Measurements from ENCODE around the gene KRTAP10-7.

The KRTAP10-7 gene

GRCh38 chr21:44574457-44575306, 25.7 kb upstream of the KRTAP10-7 start:
- no peak overlapping the region for H3K4me3 ChIP-seq (replicated peaks; ENCODE audit: low read depth, low read length)
- H3K27me3 ChIP-seq (replicated peaks; ENCODE audit: control insufficient read depth, insufficient read depth, low read length) = no peaks in the 10 kb centered on the region
- DNase-seq (ENCODE audit: extremely low read depth, insufficient read length) = no peak
- TF ChIP-seq CTCF (IDR thresholded peaks at IDR 0.05; ENCODE audit: insufficient read depth, low read length, poor library complexity, severe bottlenecking) = no peak
- H3K36me3 ChIP-seq (ENCODE audit: control insufficient read depth, insufficient read depth, low read length) = no peaks in the 10 kb centered on the region

- Histone ChIP-seq H3K36me3 (ENCODE audit: control insufficient read depth, insufficient read depth, low read length) (no peaks in the 10 kb centered on the region), H3K4me3 (replicated peaks; ENCODE audit: low read depth, low read length) (no peak overlapping the region), H3K27me3 (replicated peaks; ENCODE audit: control insufficient read depth, insufficient read depth, low read length) (no peaks in the 10 kb centered on the region)
- DNase-seq (ENCODE audit: extremely low read depth, insufficient read length) = no peak
- TF ChIP-seq CTCF (IDR thresholded peaks at IDR 0.05; ENCODE audit: insufficient read depth, low read length, poor library complexity, severe bottlenecking) = no peak
Observed at GRCh38 chr21:44575307-44576024, 24.9 kb upstream of the KRTAP10-7 start.

GRCh38 chr21:44576025-44576420, 24.4 kb upstream of the KRTAP10-7 start:
- no peak overlapping the region for H3K4me3 ChIP-seq (replicated peaks; ENCODE audit: low read depth, low read length)
- H3K36me3 ChIP-seq (ENCODE audit: control insufficient read depth, insufficient read depth, low read length) = no peaks in the 10 kb centered on the region

GRCh38 chr21:44578371-44579055, 21.9 kb upstream of the KRTAP10-7 start:
- Histone ChIP-seq H3K27me3 (replicated peaks; ENCODE audit: control insufficient read depth, insufficient read depth, low read length) (no peaks in the 10 kb centered on the region), H3K36me3 (ENCODE audit: control insufficient read depth, insufficient read depth, low read length) (no peaks in the 10 kb centered on the region), H3K4me3 (replicated peaks; ENCODE audit: low read depth, low read length) (no peak overlapping the region)
- TF ChIP-seq CTCF (IDR thresholded peaks at IDR 0.05; ENCODE audit: insufficient read depth, low read length, poor library complexity, severe bottlenecking) = no peak
- no peak for DNase-seq (ENCODE audit: extremely low read depth, insufficient read length)

More at GRCh38 chr21:44576025-44576420, 24.4 kb upstream of the KRTAP10-7 start:
- no peak for TF ChIP-seq CTCF (IDR thresholded peaks at IDR 0.05; ENCODE audit: insufficient read depth, low read length, poor library complexity, severe bottlenecking)
- DNase-seq (ENCODE audit: extremely low read depth, insufficient read length) = no peak
- no peaks in the 10 kb centered on the region for H3K27me3 ChIP-seq (replicated peaks; ENCODE audit: control insufficient read depth, insufficient read depth, low read length)

- Histone ChIP-seq H3K36me3 (ENCODE audit: control insufficient read depth, insufficient read depth, low read length) (no peaks in the 10 kb centered on the region), H3K4me3 (replicated peaks; ENCODE audit: low read depth, low read length) (no peak overlapping the region), H3K27me3 (replicated peaks; ENCODE audit: control insufficient read depth, insufficient read depth, low read length) (no peaks in the 10 kb centered on the region)
- TF ChIP-seq CTCF (IDR thresholded peaks at IDR 0.05; ENCODE audit: insufficient read depth, low read length, poor library complexity, severe bottlenecking) = no peak
- no peak for DNase-seq (ENCODE audit: extremely low read depth, insufficient read length)
Observed at GRCh38 chr21:44579056-44579832, 21.2 kb upstream of the KRTAP10-7 start.

Measured in GM06990 (cell line).